C4-2B (cell line): ENCODE data around the gene MYPN.

Source experiments
- CTCF ChIP-seq: fragments of 450-650 bp; conservative IDR thresholded peaks from 2 replicates; pipeline ENCODE4 v1.5.1; 2017; ENCODE audit warnings: mild to moderate bottlenecking
- ZFX ChIP-seq: fragments of 450-650 bp; IDR thresholded peaks from 2 replicates; pipeline ENCODE4 v1.6.1; 2017

DNA sequence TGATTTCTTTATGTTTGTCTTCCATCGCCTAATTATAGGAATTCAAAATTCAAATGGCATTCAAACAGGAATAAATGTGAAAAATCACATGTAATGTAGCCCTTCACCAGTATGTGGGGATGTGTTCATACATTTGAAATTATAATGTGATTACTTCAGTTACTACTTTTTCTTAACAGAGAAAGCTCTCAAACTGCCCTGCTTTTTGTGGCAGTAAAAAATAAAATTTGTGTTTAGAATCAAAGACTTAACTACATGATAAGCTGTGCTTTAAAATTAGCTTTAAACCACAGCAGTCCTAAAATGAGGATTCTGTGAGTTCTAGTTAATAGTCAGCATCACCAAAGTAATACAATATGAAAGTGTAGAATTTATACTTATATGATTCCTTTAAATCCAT, 26.4 kb upstream of the MYPN start:
- TF ChIP-seq CTCF (peak; percentile 58), ZFX (no peak)
